NCI-H187 (cell line): Measurements from ENCODE around the gene LRRN4CL.

Source experiments
- DNase-seq, 2 experiments: peaks; one replicate each; lab custom pipeline; 2025; lab: John Stamatoyannopoulos, UW

LRRN4CL gene

GRCh38 chr11:62646825-62647608, 42.3 kb downstream of the LRRN4CL start:
- DNase-seq, result no peak

GRCh38 chr11:62645946-62646824, 43.1 kb downstream of the LRRN4CL start, which contains the start of gene GANAB:
TSS of gene GANAB (minus strand) at chr11:62646613. CDS start at chr11:62646599, 14 bp downstream.
- peak; percentile 94 to 97 for DNase-seq

GRCh38 chr11:62645671-62645945, 43.7 kb downstream of the LRRN4CL start:
- no peak for DNase-seq

- DNase-seq, result no peak
These were observed 45.1 kb downstream of the LRRN4CL start for GRCh38 chr11:62644220-62644619.
